PC-9 (cell line): ENCODE data around the gene MFRP. TPM values are rescaled to one million over a fixed set of nuclear protein-coding genes. Genes with fewer than 3 reads are reported as not detected.

Experiments used
- BruUV-seq: library from RNA; stranded (reverse); fragments of 400-500 nt; replicated peaks from 2 replicates; lab custom pipeline; 2021; lab: Mats Ljungman, UMichigan
- CTCF ChIA-PET: fragments of 300-600 bp; sonication (Branson Sonifier 250); formaldehyde crosslinking; loops from one replicate; lab custom pipeline; 2022; ENCODE audit warnings: antibody characterized with exemption; lab: Charles Lee
- POLR2A ChIA-PET: fragments of 300-600 bp; sonication (Branson Sonifier 250); formaldehyde crosslinking; loops from one replicate; lab custom pipeline; 2022; ENCODE audit warnings: antibody characterized with exemption; ENCODE audit not compliant: unreplicated experiment; lab: Charles Lee
- DNase-seq, 2 experiments: peaks; one replicate each; pipeline versions ENCODE4 v3.0.0 to v3.0.0-alpha.2; 2015 to 2022; ENCODE audit warnings: mixed read lengths in 1 of 2
- H2AFZ ChIP-seq: fragments of 200-600 bp; sonication (generic); 2 replicates; pipeline ENCODE4 v1.8.1; 2017; ENCODE audit warnings: antibody characterized with exemption
- H3F3A ChIP-seq: fragments of 200-600 bp; sonication (generic); 2 replicates; pipeline ENCODE4 v1.8.1; 2017; ENCODE audit warnings: antibody characterized with exemption, mild to moderate bottlenecking, low read depth; ENCODE audit not compliant: insufficient read depth
- H3K27ac ChIP-seq: fragments of 200-600 bp; sonication (generic); 2 replicates; pipeline ENCODE4 v1.6.1; 2016; ENCODE audit warnings: mixed run types
- H3K27me3 ChIP-seq: fragments of 200-600 bp; sonication (generic); 2 replicates; pipeline ENCODE4 v1.6.1; 2016; ENCODE audit warnings: low read depth, mixed run types; ENCODE audit not compliant: insufficient read depth
- H3K36me3 ChIP-seq: fragments of 200-600 bp; sonication (generic); 2 replicates; pipeline ENCODE4 v1.6.1; 2016; ENCODE audit warnings: low read depth, mixed run types
- H3K4me1 ChIP-seq: fragments of 200-600 bp; sonication (generic); replicated peaks from 2 replicates; pipeline ENCODE4 v1.6.1; 2016; ENCODE audit warnings: mixed run types; ENCODE audit not compliant: insufficient read depth
- H3K4me2 ChIP-seq: fragments of 200-600 bp; sonication (generic); 2 replicates; pipeline ENCODE4 v1.6.1; 2017; ENCODE audit warnings: mixed run types
- H3K4me3 ChIP-seq: fragments of 200-600 bp; sonication (generic); 2 replicates; pipeline ENCODE4 v1.6.1; 2016; ENCODE audit warnings: mixed run types
- H3K79me2 ChIP-seq: fragments of 200-600 bp; sonication (generic); 2 replicates; pipeline ENCODE4 v1.6.1; 2017; ENCODE audit warnings: low read depth, mixed run types
- H3K9me2 ChIP-seq: fragments of 200-600 bp; sonication (generic); 2 replicates; pipeline ENCODE4 v1.8.1; 2017; ENCODE audit warnings: mild to moderate bottlenecking; ENCODE audit not compliant: insufficient read depth
- H3K9me3 ChIP-seq: fragments of 200-600 bp; sonication (generic); 2 replicates; pipeline ENCODE4 v1.8.1; 2016; ENCODE audit warnings: low read depth; ENCODE audit not compliant: insufficient read depth
- H4K20me1 ChIP-seq: fragments of 200-600 bp; sonication (generic); 2 replicates; pipeline ENCODE4 v1.8.1; 2017; ENCODE audit not compliant: insufficient read depth
- EZH2 ChIP-seq: fragments of 200-600 bp; sonication (generic); IDR thresholded peaks from 2 replicates; pipeline ENCODE4 v1.8.0; 2017; ENCODE audit warnings: antibody characterized with exemption, low read depth
- intact Hi-C: fragments of 100-400 bp; cut with micrococcal nuclease; formaldehyde crosslinking; loops from one replicate; pipeline ENCODE4 v1.10.0; 2022; ENCODE audit not compliant: unreplicated experiment
- total RNA-seq: library from RNA; stranded (reverse); gene quantifications from 2 replicates; pipeline ENCODE4 v1.2.3, GENCODE V29; 2021
- TF ChIP-seq, protein P1 (sequence below): fragments of 200-600 bp; sonication (generic); conservative IDR thresholded peaks from 2 replicates; pipeline ENCODE4 v1.6.1; 2017; ENCODE audit warnings: mixed run types, antibody characterized with exemption, mild to moderate bottlenecking, moderate library complexity

Gene MFRP
- total RNA-seq, 1 experiment from 2014 or later: not detected

DNA sequence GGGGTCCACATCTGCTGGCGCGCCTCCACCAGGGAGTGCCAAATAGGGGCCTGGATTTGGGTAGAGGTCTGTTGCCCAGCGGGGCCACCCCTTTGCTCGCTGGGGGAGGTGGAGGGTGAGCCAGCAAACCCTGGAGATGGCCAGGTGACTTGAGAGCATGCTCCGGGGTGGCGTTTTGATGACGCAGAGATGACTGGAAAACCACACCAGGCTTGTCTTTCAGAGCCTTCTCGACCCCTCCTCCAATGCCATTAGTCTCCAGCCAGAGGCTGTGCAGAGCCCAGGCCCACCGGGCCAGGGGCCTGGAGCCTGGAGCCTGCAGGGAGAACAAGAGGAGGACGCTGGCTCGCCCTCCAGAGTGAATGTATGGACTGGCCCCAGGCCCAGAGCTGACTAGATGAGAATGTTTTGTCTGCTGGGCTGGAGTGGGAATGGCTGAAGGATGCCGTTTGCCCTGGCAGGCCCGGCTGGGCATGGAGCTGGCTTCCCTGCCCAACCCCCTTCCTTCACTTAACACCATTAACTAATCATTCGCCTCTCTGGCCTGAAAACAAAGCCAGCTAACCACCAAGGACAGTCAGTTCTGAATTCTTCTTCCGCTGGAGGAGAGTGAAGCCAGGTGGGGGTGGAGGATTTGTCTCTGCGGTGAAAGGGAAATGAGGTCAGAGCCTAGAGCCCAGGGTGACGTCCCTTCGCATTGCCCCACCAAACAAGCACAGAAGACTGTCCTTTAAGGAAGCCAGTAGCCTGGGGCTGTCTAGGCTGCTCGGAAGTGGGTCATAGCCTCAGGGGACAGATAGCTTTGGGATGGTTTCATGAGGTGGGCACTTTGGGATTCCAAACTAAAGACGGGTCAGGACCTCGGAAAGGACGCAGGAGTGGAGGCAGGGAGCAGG is 28.0 kb downstream of the MFRP start:
- POLR2A ChIA-PET: interaction anchor here (0.5 kb wide), 1 partner anchor 112 kb away, joined by 4 read pairs; the partner anchor contains the start of gene CBL
- H3K4me3 ChIP-seq: no peak overlapping the region
- no peak overlapping the region for H2AFZ ChIP-seq

DNA sequence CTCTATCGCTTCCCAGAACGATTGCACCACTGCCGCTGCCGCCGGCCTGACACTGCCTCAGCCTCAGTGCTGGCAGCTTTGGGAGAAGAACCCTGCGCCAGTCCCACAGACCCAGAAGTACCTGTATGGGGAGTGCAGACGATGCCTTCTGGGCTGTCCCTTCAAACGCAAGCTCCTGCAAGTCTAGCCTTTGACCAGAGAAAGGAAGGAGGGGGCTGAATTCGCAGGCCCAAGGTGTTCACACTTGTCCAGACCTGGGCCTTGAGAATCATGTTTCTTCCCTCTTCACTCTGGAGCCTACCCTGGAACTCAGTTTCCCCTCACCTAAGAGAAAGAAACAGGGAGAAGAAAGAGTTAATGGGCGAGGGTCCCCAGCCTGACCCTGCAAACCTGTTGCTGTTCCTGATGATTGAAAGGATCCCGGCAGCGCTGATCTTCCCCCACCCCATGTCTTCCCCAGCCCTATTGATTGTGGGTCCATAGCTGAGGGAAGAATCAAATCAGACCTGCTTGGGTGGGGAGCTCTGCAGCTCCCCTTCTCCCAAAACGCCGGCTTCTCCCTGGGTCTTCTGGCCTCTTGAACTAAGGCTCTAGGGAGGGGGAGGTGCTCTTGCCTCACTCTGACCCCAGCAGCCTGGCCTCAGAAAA is 28.8 kb downstream of the MFRP start:
- no peak overlapping the region for H3K27ac ChIP-seq
- H2AFZ ChIP-seq: no peak overlapping the region
- peaks cover 44% of the 10 kb centered on the region for H3K4me1 ChIP-seq
- TF ChIP-seq EZH2: no peak
- TF ChIP-seq, protein P1, sequence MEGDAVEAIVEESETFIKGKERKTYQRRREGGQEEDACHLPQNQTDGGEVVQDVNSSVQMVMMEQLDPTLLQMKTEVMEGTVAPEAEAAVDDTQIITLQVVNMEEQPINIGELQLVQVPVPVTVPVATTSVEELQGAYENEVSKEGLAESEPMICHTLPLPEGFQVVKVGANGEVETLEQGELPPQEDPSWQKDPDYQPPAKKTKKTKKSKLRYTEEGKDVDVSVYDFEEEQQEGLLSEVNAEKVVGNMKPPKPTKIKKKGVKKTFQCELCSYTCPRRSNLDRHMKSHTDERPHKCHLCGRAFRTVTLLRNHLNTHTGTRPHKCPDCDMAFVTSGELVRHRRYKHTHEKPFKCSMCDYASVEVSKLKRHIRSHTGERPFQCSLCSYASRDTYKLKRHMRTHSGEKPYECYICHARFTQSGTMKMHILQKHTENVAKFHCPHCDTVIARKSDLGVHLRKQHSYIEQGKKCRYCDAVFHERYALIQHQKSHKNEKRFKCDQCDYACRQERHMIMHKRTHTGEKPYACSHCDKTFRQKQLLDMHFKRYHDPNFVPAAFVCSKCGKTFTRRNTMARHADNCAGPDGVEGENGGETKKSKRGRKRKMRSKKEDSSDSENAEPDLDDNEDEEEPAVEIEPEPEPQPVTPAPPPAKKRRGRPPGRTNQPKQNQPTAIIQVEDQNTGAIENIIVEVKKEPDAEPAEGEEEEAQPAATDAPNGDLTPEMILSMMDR: no peak
- no peak overlapping the region for H3K4me3 ChIP-seq
- no peaks in the 10 kb centered on the region for H3K36me3 ChIP-seq
- H3K9me2 ChIP-seq: no peaks in the 10 kb centered on the region
- DNase-seq: no peak
- no peaks in the 10 kb centered on the region for H3K79me2 ChIP-seq
- intact Hi-C loops: loop anchor here (5.0 kb wide), 3 partner anchors 110 to 405 kb away; partner anchors contain the start of genes CBL and DPAGT1
- peaks cover 23% of the 10 kb centered on the region; the same call in 1 of the 2 replicates for H3F3A ChIP-seq
- ChIA-PET CTCF (interaction anchor here (0.6 to 0.9 kb wide), 3 partner anchors 149 to 256 kb away, joined by 3 to 5 read pairs (median 4); partner anchors contain the start of gene DPAGT1), POLR2A (interaction anchor here (0.6 kb wide), 3 partner anchors 334 to 804 kb away, joined by 6 to 31 read pairs (median 14); no protein-coding TSS in a partner anchor)
- peaks cover 20% of the 10 kb centered on the region for H3K27me3 ChIP-seq
- no peaks in the 10 kb centered on the region for H3K9me3 ChIP-seq
- TSS peak; percentile 21 for BruUV-seq
- peak overlapping the region; percentile 56 for H3K4me2 ChIP-seq
- H4K20me1 ChIP-seq: no peaks in the 10 kb centered on the region

More for the DNA sequence above, 28.0 kb downstream of the MFRP start:
- Histone ChIP-seq H3K79me2 (no peaks in the 10 kb centered on the region), H3K9me2 (no peaks in the 10 kb centered on the region), H3K27me3 (peaks cover 20% of the 10 kb centered on the region), H3K36me3 (no peaks in the 10 kb centered on the region), H3K27ac (no peak overlapping the region), H3K4me1 (peaks cover 44% of the 10 kb centered on the region), H3K4me2 (peak overlapping the region; percentile 31), H3F3A (peaks cover 25% of the 10 kb centered on the region; the same call in 1 of the 2 replicates), H3K9me3 (no peaks in the 10 kb centered on the region), H4K20me1 (no peaks in the 10 kb centered on the region)
- BruUV-seq: no TSS peak
- no peak for TF ChIP-seq EZH2
- CTCF ChIA-PET: interaction anchor here (0.6 to 1.1 kb wide), 3 partner anchors 10 to 149 kb away, joined by 3 to 8 read pairs (median 3); no protein-coding TSS in a partner anchor
- intact Hi-C loops: loop anchor here (5.0 kb wide), 3 partner anchors 111 to 406 kb away; partner anchors contain the start of genes CBL and DPAGT1
- DNase-seq: peak; percentile 56 to 64

DNA sequence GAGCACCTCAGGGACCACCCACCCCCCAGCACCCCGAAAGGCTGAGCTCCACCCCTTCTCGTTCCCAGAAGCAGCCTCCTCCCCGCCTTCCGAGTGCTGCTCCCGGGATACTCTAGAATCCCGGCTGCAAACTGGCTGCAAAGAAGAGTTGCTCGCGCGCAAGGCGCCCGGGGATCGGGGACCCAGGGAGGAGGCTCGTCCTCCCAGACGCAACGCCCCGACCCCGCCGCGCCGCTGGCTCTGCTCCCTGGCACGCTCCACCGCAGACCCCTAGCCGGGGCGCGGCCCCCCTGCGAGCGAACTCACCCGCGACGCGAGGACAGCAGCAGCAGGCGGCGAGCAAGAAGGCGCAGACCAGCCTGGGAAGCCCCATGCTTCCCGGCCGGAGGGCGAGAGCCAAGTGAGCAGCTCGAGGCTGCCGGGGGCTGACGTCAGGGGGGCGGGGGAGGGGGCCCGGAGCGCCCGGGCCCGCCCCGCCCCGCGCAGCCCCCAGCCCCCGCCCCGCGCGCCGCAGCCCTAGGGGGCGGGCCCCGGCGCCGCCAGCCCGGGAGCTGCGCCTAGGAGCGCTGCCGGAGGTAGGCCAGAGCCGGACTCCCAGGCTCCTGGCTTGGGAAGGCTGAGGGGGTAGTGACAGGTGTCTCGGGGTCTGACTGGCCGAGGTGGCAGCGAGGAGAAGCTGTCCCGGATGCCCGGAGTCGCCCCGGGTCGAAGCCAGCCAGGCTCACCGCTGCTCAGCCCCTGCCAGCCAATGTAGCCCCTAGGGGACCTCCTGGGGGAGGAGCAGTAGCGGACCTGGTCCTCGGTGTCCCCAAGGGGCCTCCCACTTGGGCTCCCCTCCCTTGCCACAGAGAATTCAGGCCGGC is 29.5 kb downstream of the MFRP start, which contains the start of gene MCAM:
Gene MCAM (minus strand): TSS at position 402 of the 863 bp plus-strand sequence. CDS start 29 bp downstream, at position 373.
- BruUV-seq: no TSS peak
- CTCF ChIA-PET: interaction anchor here (0.6 to 0.9 kb wide), 2 partner anchors 215 to 256 kb away, joined by 4 to 5 read pairs; partner anchors contain the start of gene DPAGT1
- H3K27ac ChIP-seq: no peak within 1 kb of the TSS

More for the DNA sequence above, 29.5 kb downstream of the MFRP start, which contains the start of gene MCAM:
- H3K4me3 ChIP-seq: peak within 1 kb of the TSS; percentile 67
- POLR2A ChIA-PET: interaction anchor here (0.6 kb wide), 4 partner anchors 333 to 805 kb away, joined by 5 to 31 read pairs (median 10); no protein-coding TSS in a partner anchor
- H3K79me2 ChIP-seq: no peaks in the 10 kb centered on the region
- H3K4me1 ChIP-seq: peaks cover 39% of the 10 kb centered on the region
- H2AFZ ChIP-seq: peak within 1 kb of the TSS; percentile 78
- DNase-seq: peak in 1 of 2 experiments; percentile 51
- H3K36me3 ChIP-seq: no peaks in the 10 kb centered on the region
- no peak; the same call in 1 of the 2 replicates for TF ChIP-seq EZH2
- TF ChIP-seq, protein P1: no peak
- H3K9me3 ChIP-seq: no peaks in the 10 kb centered on the region
- peak within 1 kb of the TSS; percentile 96 for H3K4me2 ChIP-seq
- no peaks in the 10 kb centered on the region for H3K9me2 ChIP-seq
- no peaks in the 10 kb centered on the region for H4K20me1 ChIP-seq
- peaks cover 15% of the 10 kb centered on the region; the same call in 1 of the 2 replicates for H3F3A ChIP-seq
- H3K27me3 ChIP-seq: peaks cover 20% of the 10 kb centered on the region
- intact Hi-C loops: loop anchor here (5.0 kb wide), 3 partner anchors 110 to 405 kb away; partner anchors contain the start of genes CBL and DPAGT1
